ENCODE measurements around the gene SLC8B1. TPM values are rescaled to one million over a fixed set of nuclear protein-coding genes. Genes with fewer than 3 reads are reported as not detected.

SLC8B1 gene
- total RNA-seq, 1 donor from 2014 or later, result 44.6 TPM

- no peak for DNase-seq (ENCODE audit: low spot score)
- Mint-ChIP-seq H3K27ac (ENCODE audit: unreplicated experiment) (no peak overlapping the region), H3K36me3 (ENCODE audit: low read depth, unreplicated experiment) (peaks cover 3% of the 10 kb centered on the region), H3K27me3 (ENCODE audit: unreplicated experiment) (peaks cover 3% of the 10 kb centered on the region), H3K4me3 (ENCODE audit: unreplicated experiment) (no peak overlapping the region), H3K4me1 (ENCODE audit: unreplicated experiment) (no peaks in the 10 kb centered on the region), H3K9me3 (ENCODE audit: unreplicated experiment) (no peaks in the 10 kb centered on the region)
- TF ChIP-seq CTCF (IDR thresholded peaks at IDR 0.05; ENCODE audit: unreplicated experiment), result no peak
Measured at GRCh38 chr12:113291586-113291985, 43.3 kb downstream of the SLC8B1 start.

- Mint-ChIP-seq H3K27me3 (ENCODE audit: unreplicated experiment) (peaks cover 3% of the 10 kb centered on the region), H3K36me3 (ENCODE audit: low read depth, unreplicated experiment) (peaks cover 10% of the 10 kb centered on the region), H3K9me3 (ENCODE audit: unreplicated experiment) (no peaks in the 10 kb centered on the region), H3K4me1 (ENCODE audit: unreplicated experiment) (peaks cover 6% of the 10 kb centered on the region), H3K27ac (ENCODE audit: unreplicated experiment) (no peak overlapping the region), H3K4me3 (ENCODE audit: unreplicated experiment) (no peak overlapping the region)
- DNase-seq (ENCODE audit: low spot score), result no peak
- no peak for TF ChIP-seq CTCF (IDR thresholded peaks at IDR 0.05; ENCODE audit: unreplicated experiment)
Measured at GRCh38 chr12:113290506-113290905, 44.4 kb downstream of the SLC8B1 start.

GRCh38 chr12:113289361-113289760 lies 45.5 kb downstream of the SLC8B1 start:
- no peak for DNase-seq (ENCODE audit: low spot score)
- Mint-ChIP-seq H3K27ac (ENCODE audit: unreplicated experiment) (no peak overlapping the region), H3K36me3 (ENCODE audit: low read depth, unreplicated experiment) (peaks cover 10% of the 10 kb centered on the region), H3K4me1 (ENCODE audit: unreplicated experiment) (peaks cover 12% of the 10 kb centered on the region), H3K4me3 (ENCODE audit: unreplicated experiment) (no peak overlapping the region), H3K9me3 (ENCODE audit: unreplicated experiment) (no peaks in the 10 kb centered on the region), H3K27me3 (ENCODE audit: unreplicated experiment) (peaks cover 3% of the 10 kb centered on the region)
- no peak for TF ChIP-seq CTCF (IDR thresholded peaks at IDR 0.05; ENCODE audit: unreplicated experiment)

GRCh38 chr12:113287899-113288282 lies 47.0 kb downstream of the SLC8B1 start:
- H3K4me3 Mint-ChIP-seq (ENCODE audit: unreplicated experiment), result no peak overlapping the region
- H3K9me3 Mint-ChIP-seq (ENCODE audit: unreplicated experiment), result no peaks in the 10 kb centered on the region
- DNase-seq (ENCODE audit: low spot score), result no peak
- no peak overlapping the region for H3K27ac Mint-ChIP-seq (ENCODE audit: unreplicated experiment)
- peaks cover 10% of the 10 kb centered on the region for H3K36me3 Mint-ChIP-seq (ENCODE audit: low read depth, unreplicated experiment)
- H3K4me1 Mint-ChIP-seq (ENCODE audit: unreplicated experiment), result peaks cover 12% of the 10 kb centered on the region
- peaks cover 3% of the 10 kb centered on the region for H3K27me3 Mint-ChIP-seq (ENCODE audit: unreplicated experiment)
- no peak for TF ChIP-seq CTCF (IDR thresholded peaks at IDR 0.05; ENCODE audit: unreplicated experiment)

GRCh38 chr12:113287146-113287898 lies 47.6 kb downstream of the SLC8B1 start:
- no peak for DNase-seq (ENCODE audit: low spot score)
- H3K4me3 Mint-ChIP-seq (ENCODE audit: unreplicated experiment), result no peak overlapping the region
- peaks cover 3% of the 10 kb centered on the region for H3K27me3 Mint-ChIP-seq (ENCODE audit: unreplicated experiment)
- peaks cover 10% of the 10 kb centered on the region for H3K36me3 Mint-ChIP-seq (ENCODE audit: low read depth, unreplicated experiment)
- no peak for TF ChIP-seq CTCF (IDR thresholded peaks at IDR 0.05; ENCODE audit: unreplicated experiment)
- H3K27ac Mint-ChIP-seq (ENCODE audit: unreplicated experiment), result no peak overlapping the region
- peaks cover 12% of the 10 kb centered on the region for H3K4me1 Mint-ChIP-seq (ENCODE audit: unreplicated experiment)
- no peaks in the 10 kb centered on the region for H3K9me3 Mint-ChIP-seq (ENCODE audit: unreplicated experiment)

All from endothelial cell (in vitro differentiated cells).